GM19099 (cell line): ENCODE results near the gene PTN.

Source experiments
- POLR2A ChIP-seq: IDR thresholded peaks from 3 replicates; pipeline ENCODE4 v1.6.1; 2011; ENCODE audit warnings: low read depth; ENCODE audit not compliant: insufficient read length; ENCODE audit errors: extremely low read depth

Gene PTN

GRCh38 chr7:137241655-137242360 is 101.7 kb downstream of the PTN start:
- TF ChIP-seq POLR2A, result no peak

GRCh38 chr7:137235434-137235833 is 108.1 kb downstream of the PTN start:
- no peak for TF ChIP-seq POLR2A

GRCh38 chr7:137231167-137231566 is 112.4 kb downstream of the PTN start:
- no peak for TF ChIP-seq POLR2A

- no peak for TF ChIP-seq POLR2A
Measured at GRCh38 chr7:137221467-137221866, 122.1 kb downstream of the PTN start.

- no peak for TF ChIP-seq POLR2A
Measured at GRCh38 chr7:137213744-137214143, 129.8 kb downstream of the PTN start.

- no peak for TF ChIP-seq POLR2A
Measured at GRCh38 chr7:137209151-137209817, 134.2 kb downstream of the PTN start.

GRCh38 chr7:137206770-137207169 is 136.8 kb downstream of the PTN start:
- no peak for TF ChIP-seq POLR2A

GRCh38 chr7:137204246-137204645 is 139.3 kb downstream of the PTN start:
- no peak for TF ChIP-seq POLR2A

- TF ChIP-seq POLR2A, result no peak
Measured at GRCh38 chr7:137203351-137203750, 140.2 kb downstream of the PTN start.

- no peak for TF ChIP-seq POLR2A
Measured at GRCh38 chr7:137196648-137197047, 146.9 kb downstream of the PTN start.

- no peak for TF ChIP-seq POLR2A
Measured at GRCh38 chr7:137195996-137196395, 147.5 kb downstream of the PTN start.
